RWPE1 (cell line): ENCODE results near the gene PRPH.

ENCODE experiments used
- CTCF ChIA-PET: fragments of 350-600 bp; sonication (Branson Sonifier 250); formaldehyde crosslinking; extraction: SDS; loops from one replicate; lab custom pipeline; 2021; lab: Yijun Ruan, JAX
- POLR2A ChIA-PET: fragments of 400-600 bp; formaldehyde crosslinking; extraction: SDS; loops from one replicate; lab custom pipeline; 2020; ENCODE audit warnings: antibody characterized with exemption; ENCODE audit not compliant: low non-redundant PET; lab: Yijun Ruan, JAX
- DNase-seq: peaks from one replicate; pipeline ENCODE4 v3.0.0; 2012; ENCODE audit warnings: low spot score
- H3K27ac ChIP-seq: fragments of 450-650 bp; 2 replicates; pipeline ENCODE4 v1.5.1; 2017
- CTCF ChIP-seq: fragments of 450-650 bp; conservative IDR thresholded peaks from 2 replicates; pipeline ENCODE4 v1.5.1; 2017; ENCODE audit warnings: low read depth, mild to moderate bottlenecking

PRPH gene

GRCh38 chr12:49327368-49327767 is 32.4 kb downstream of the PRPH start:
- ChIA-PET POLR2A (no interaction called here), CTCF (no interaction called here)
- no peak overlapping the region for H3K27ac ChIP-seq
- no peak for TF ChIP-seq CTCF
- DNase-seq = no peak

- TF ChIP-seq CTCF = no peak
These were observed 32.9 kb downstream of the PRPH start for GRCh38 chr12:49327887-49328286.

GRCh38 chr12:49328816-49329215 is 33.9 kb downstream of the PRPH start:
- POLR2A ChIA-PET = no interaction called here

More at GRCh38 chr12:49327887-49328286, 32.9 kb downstream of the PRPH start:
- H3K27ac ChIP-seq = no peak overlapping the region
- ChIA-PET CTCF (no interaction called here), POLR2A (no interaction called here)
- no peak for DNase-seq

GRCh38 chr12:49330032-49330619 is 35.2 kb downstream of the PRPH start:
- POLR2A ChIA-PET = no interaction called here
- CTCF ChIA-PET = interaction anchor here (0.6 to 2.1 kb wide), 3 partner anchors 17 to 183 kb away, joined by 3 to 18 read pairs (median 3); partner anchors contain the start of gene DNAJC22
- no peak for DNase-seq
- TF ChIP-seq CTCF = no peak
- peak overlapping the region; percentile 54; the same call in 1 of the 2 replicates for H3K27ac ChIP-seq

More at GRCh38 chr12:49328816-49329215, 33.9 kb downstream of the PRPH start:
- CTCF ChIA-PET = interaction anchor here (0.6 to 1.3 kb wide), 2 partner anchors 32 to 155 kb away, joined by 3 read pairs; no protein-coding TSS in a partner anchor
- DNase-seq = no peak
- no peak overlapping the region for H3K27ac ChIP-seq
- TF ChIP-seq CTCF = no peak

GRCh38 chr12:49330631-49331379 is 35.9 kb downstream of the PRPH start:
- peak overlapping the region; percentile 54 for H3K27ac ChIP-seq
- CTCF ChIA-PET = interaction anchor here (0.5 to 2.6 kb wide), 11 partner anchors 8 to 259 kb away, joined by 3 to 30 read pairs (median 7); partner anchors contain the start of genes DNAJC22, PRPH and TROAP
- no peak for DNase-seq
- POLR2A ChIA-PET = no interaction called here
- TF ChIP-seq CTCF = no peak
